Mesenchymal stem cell (in vitro differentiated cells and primary cell): Measurements from ENCODE around the gene FBXL2.
A peak's percentile ranks its signal among the peaks of the same experiment; 100 is the strongest.

Experiments used
- DNase-seq: peaks from one replicate; pipeline ENCODE4 v3.0.0-alpha.2; 2013
- H2AFZ ChIP-seq: one replicate; pipeline ENCODE4 v1.6.1; 2013; ENCODE audit warnings: low read depth, mild to moderate bottlenecking, control low read depth, inconsistent platforms, low read length, moderate library complexity
- H2AK5ac ChIP-seq: 2 replicates; pipeline ENCODE4 v1.6.1; 2013; ENCODE audit warnings: low read length, moderate library complexity, mild to moderate bottlenecking, inconsistent platforms; ENCODE audit not compliant: severe bottlenecking
- H2BK120ac ChIP-seq: one replicate; pipeline ENCODE4 v1.6.1; 2013; ENCODE audit warnings: low read depth, mild to moderate bottlenecking, inconsistent platforms, low read length, moderate library complexity
- H2BK12ac ChIP-seq, 2 experiments: one replicate each; pipeline ENCODE4 v1.6.1; 2013; ENCODE audit warnings: inconsistent platforms in 2 of 2, low read length in 2 of 2, mild to moderate bottlenecking in 2 of 2, moderate library complexity in 2 of 2, control low read depth in 1 of 2
- H2BK15ac ChIP-seq: one replicate; pipeline ENCODE4 v1.6.1; 2013; ENCODE audit warnings: mild to moderate bottlenecking, low read depth, inconsistent platforms; ENCODE audit not compliant: poor library complexity, severe bottlenecking
- H2BK5ac ChIP-seq: 2 replicates; pipeline ENCODE4 v1.6.1; 2013; ENCODE audit warnings: low read depth, mild to moderate bottlenecking, low read length, control low read depth, inconsistent platforms; ENCODE audit not compliant: poor library complexity, severe bottlenecking
- H3K14ac ChIP-seq, 2 experiments: one replicate each; pipeline ENCODE4 v1.6.1; 2013; ENCODE audit warnings: inconsistent platforms in 2 of 2, low read length in 2 of 2, control low read depth in 1 of 2, mild to moderate bottlenecking in 1 of 2, moderate library complexity in 1 of 2
- H3K18ac ChIP-seq, 2 experiments: one replicate each; pipeline ENCODE4 v1.6.1; 2013; ENCODE audit warnings: inconsistent platforms in 2 of 2, low read length in 2 of 2, control low read depth in 1 of 2, low read depth in 1 of 2, mild to moderate bottlenecking in 1 of 2
- H3K23ac ChIP-seq, 2 experiments: one replicate each; pipeline ENCODE4 v1.6.1; 2013; ENCODE audit warnings: inconsistent platforms in 2 of 2, low read length in 2 of 2, mild to moderate bottlenecking in 2 of 2, moderate library complexity in 2 of 2, control low read depth in 1 of 2
- H3K27ac ChIP-seq: 2 replicates; pipeline ENCODE4 v1.5.1; 2013; ENCODE audit warnings: mild to moderate bottlenecking, moderate library complexity, low read length, control low read depth, inconsistent platforms; ENCODE audit not compliant: poor library complexity, severe bottlenecking
- H3K27me3 ChIP-seq, 2 experiments: 2 replicates each; pipeline versions ENCODE4 v1.6.1 to v1.7.0; 2013; ENCODE audit warnings: low read length in 2 of 2, mild to moderate bottlenecking in 2 of 2, moderate library complexity in 2 of 2, control low read depth in 1 of 2, inconsistent platforms in 1 of 2; ENCODE audit not compliant: control insufficient read depth in 1 of 2, insufficient read depth in 1 of 2
- H3K36me3 ChIP-seq, 2 experiments: 2 replicates each; pipeline versions ENCODE4 v1.6.1 to v1.7.0; 2013; ENCODE audit warnings: low read length in 2 of 2, control low read depth in 1 of 2, inconsistent platforms in 1 of 2, low read depth in 1 of 2, mild to moderate bottlenecking in 1 of 2; ENCODE audit not compliant: insufficient read depth in 2 of 2, control insufficient read depth in 1 of 2
- H3K4ac ChIP-seq, 2 experiments: one replicate each; pipeline ENCODE4 v1.6.1; 2013; ENCODE audit warnings: inconsistent platforms in 2 of 2, low read length in 2 of 2, mild to moderate bottlenecking in 2 of 2, moderate library complexity in 2 of 2, control low read depth in 1 of 2, low read depth in 1 of 2
- H3K4me1 ChIP-seq: 2 replicates; pipeline ENCODE4 v1.6.1; 2013; ENCODE audit warnings: low read depth, low read length, control low read depth; ENCODE audit not compliant: control insufficient read depth, insufficient read depth
- H3K4me2 ChIP-seq: 2 replicates; pipeline ENCODE4 v1.6.1; 2013; ENCODE audit warnings: low read length, mild to moderate bottlenecking, inconsistent platforms; ENCODE audit not compliant: poor library complexity, severe bottlenecking
- H3K4me3 ChIP-seq, 2 experiments: 2 replicates each; pipeline versions ENCODE4 v1.5.1 to v1.7.0; 2013; ENCODE audit warnings: low read length in 2 of 2, mild to moderate bottlenecking in 2 of 2, control low read depth in 1 of 2, low read depth in 1 of 2; ENCODE audit not compliant: insufficient read depth in 1 of 2
- H3K79me1 ChIP-seq: replicated peaks from 2 replicates; pipeline ENCODE4 v1.6.1; 2013; ENCODE audit warnings: mild to moderate bottlenecking, control low read depth, low read length, inconsistent platforms; ENCODE audit not compliant: poor library complexity, severe bottlenecking
- H3K9ac ChIP-seq: 2 replicates; pipeline ENCODE4 v1.7.0; 2013; ENCODE audit warnings: mild to moderate bottlenecking, low read length, moderate library complexity
- H3K9me3 ChIP-seq: 2 replicates; pipeline ENCODE4 v1.7.0; 2013; ENCODE audit warnings: mild to moderate bottlenecking, low read length; ENCODE audit not compliant: control insufficient read depth
- H4K8ac ChIP-seq: one replicate; pipeline ENCODE4 v1.6.1; 2013; ENCODE audit warnings: inconsistent platforms, mild to moderate bottlenecking, low read length, moderate library complexity
- H4K91ac ChIP-seq: one replicate; pipeline ENCODE4 v1.6.1; 2013; ENCODE audit warnings: mild to moderate bottlenecking, low read length, inconsistent platforms
- WGBS: methylation state at CpG from one replicate; pipeline ENCODE4 v1.1.7; 2013; ENCODE audit warnings: mixed read lengths; 5-methylcytosine and 5-hydroxymethylcytosine counted together

The FBXL2 gene

GRCh38 chr3:33358172-33358781 is 81.0 kb downstream of the FBXL2 start:
- DNase-seq: no peak
- H3K27me3 ChIP-seq: no peaks in the 10 kb centered on the region
- H3K36me3 ChIP-seq: peaks cover 0 to 7% of the 10 kb centered on the region in 2 experiments
- H2AFZ ChIP-seq: no peak overlapping the region
- H2AK5ac ChIP-seq: no peak overlapping the region
- H3K4ac ChIP-seq: no peak overlapping the region
- no peak overlapping the region for H4K8ac ChIP-seq
- no peak overlapping the region for H3K14ac ChIP-seq
- no peak overlapping the region for H4K91ac ChIP-seq
- no peak overlapping the region for H3K4me3 ChIP-seq
- peaks cover 1% of the 10 kb centered on the region for H3K4me1 ChIP-seq
- no peak overlapping the region for H3K27ac ChIP-seq
- H3K4me2 ChIP-seq: no peak overlapping the region
- no peak overlapping the region for H2BK12ac ChIP-seq
- no peaks in the 10 kb centered on the region for H3K9me3 ChIP-seq
- H2BK5ac ChIP-seq: no peak overlapping the region
- no peak overlapping the region for H2BK15ac ChIP-seq
- no peak overlapping the region for H3K23ac ChIP-seq
- no peak overlapping the region for H3K18ac ChIP-seq
- no peak overlapping the region for H3K9ac ChIP-seq
- WGBS: 92% methylated on average over 4 of the region's 4 CpGs
- H2BK120ac ChIP-seq: no peak overlapping the region
- peaks cover 23% of the 10 kb centered on the region for H3K79me1 ChIP-seq

- no peak overlapping the region for H3K18ac ChIP-seq
These were observed 83.0 kb downstream of the FBXL2 start for GRCh38 chr3:33360136-33360825.

GRCh38 chr3:33363113-33363800 is 86.0 kb downstream of the FBXL2 start:
- peaks cover 5 to 7% of the 10 kb centered on the region in 2 experiments for H3K36me3 ChIP-seq
- WGBS: 100% methylated on average over 1 of the region's 3 CpGs
- H3K4me2 ChIP-seq: no peak overlapping the region
- no peak for DNase-seq
- no peak overlapping the region for H2BK15ac ChIP-seq
- no peak overlapping the region for H3K4ac ChIP-seq
- no peak overlapping the region for H3K4me3 ChIP-seq
- H3K9ac ChIP-seq: no peak overlapping the region
- H3K79me1 ChIP-seq: peaks cover 9% of the 10 kb centered on the region
- H3K23ac ChIP-seq: no peak overlapping the region
- no peak overlapping the region for H2AK5ac ChIP-seq
- H2BK5ac ChIP-seq: no peak overlapping the region
- H3K18ac ChIP-seq: no peak overlapping the region
- H4K8ac ChIP-seq: no peak overlapping the region
- peaks cover 1% of the 10 kb centered on the region for H3K4me1 ChIP-seq
- no peak overlapping the region for H2BK120ac ChIP-seq
- H3K9me3 ChIP-seq: no peaks in the 10 kb centered on the region
- H2BK12ac ChIP-seq: no peak overlapping the region
- no peak overlapping the region for H4K91ac ChIP-seq
- no peak overlapping the region for H3K14ac ChIP-seq
- H3K27me3 ChIP-seq: no peaks in the 10 kb centered on the region
- H3K27ac ChIP-seq: no peak overlapping the region
- H2AFZ ChIP-seq: no peak overlapping the region

More at GRCh38 chr3:33360136-33360825, 83.0 kb downstream of the FBXL2 start:
- Histone ChIP-seq H3K4ac (no peak overlapping the region), H4K8ac (no peak overlapping the region), H3K27me3 (no peaks in the 10 kb centered on the region), H4K91ac (no peak overlapping the region), H2BK15ac (no peak overlapping the region), H3K9ac (peak overlapping the region; percentile 47), H3K79me1 (peaks cover 19% of the 10 kb centered on the region), H3K36me3 (peaks cover 0 to 7% of the 10 kb centered on the region in 2 experiments), H2BK5ac (no peak overlapping the region), H3K4me3 (no peak overlapping the region), H2AFZ (no peak overlapping the region), H2BK12ac (no peak overlapping the region), H3K14ac (no peak overlapping the region), H3K9me3 (no peaks in the 10 kb centered on the region), H3K27ac (peak overlapping the region; percentile 53), H2BK120ac (no peak overlapping the region), H2AK5ac (no peak overlapping the region), H3K23ac (no peak overlapping the region), H3K4me1 (peaks cover 1% of the 10 kb centered on the region), H3K4me2 (peak overlapping the region; percentile 4)
- DNase-seq: peak; percentile 46
- WGBS: no CpG with 5 or more reads among the region's 1 CpG

GRCh38 chr3:33364060-33364459 is 86.8 kb downstream of the FBXL2 start:
- Histone ChIP-seq H3K4me2 (no peak overlapping the region), H3K36me3 (peaks cover 5 to 11% of the 10 kb centered on the region in 2 experiments), H3K14ac (no peak overlapping the region), H4K8ac (no peak overlapping the region), H3K9ac (no peak overlapping the region), H3K9me3 (no peaks in the 10 kb centered on the region), H2BK120ac (no peak overlapping the region), H3K27ac (no peak overlapping the region), H3K18ac (no peak overlapping the region), H3K79me1 (peaks cover 7% of the 10 kb centered on the region), H2AFZ (no peak overlapping the region), H3K4ac (no peak overlapping the region), H4K91ac (no peak overlapping the region), H2BK12ac (no peak overlapping the region), H3K23ac (no peak overlapping the region), H3K4me3 (no peak overlapping the region), H3K27me3 (no peaks in the 10 kb centered on the region), H2BK15ac (no peak overlapping the region), H3K4me1 (peaks cover 1% of the 10 kb centered on the region), H2AK5ac (no peak overlapping the region), H2BK5ac (no peak overlapping the region)
- no peak for DNase-seq
